NCI-H446 treated with DMSO at 0.1 percent for 48 hours (cell line): ENCODE data around the gene MYO3B.
"Not testable (repeated sequence)": the region's sequence is repeated elsewhere in the genome, so short reads cannot be mapped to it uniquely, and the experiment has no call there.

ENCODE experiments used
- DNase-seq: peaks from one replicate; lab custom pipeline; 2025; lab: John Stamatoyannopoulos, UW

Gene MYO3B

GRCh38 chr2:170568511-170568910 is 390.6 kb downstream of the MYO3B start:
- DNase-seq: no peak

GRCh38 chr2:170571612-170572011 is 393.7 kb downstream of the MYO3B start:
- no peak for DNase-seq

GRCh38 chr2:170573671-170574070 is 395.7 kb downstream of the MYO3B start:
- DNase-seq: no peak

- no peak for DNase-seq
These were observed 398.3 kb downstream of the MYO3B start for GRCh38 chr2:170576296-170576695.

GRCh38 chr2:170577356-170577755 is 399.4 kb downstream of the MYO3B start:
- no peak for DNase-seq

- no peak for DNase-seq
These were observed 400.7 kb downstream of the MYO3B start for GRCh38 chr2:170578606-170579005.

- no peak for DNase-seq
These were observed 401.6 kb downstream of the MYO3B start for GRCh38 chr2:170579511-170579910.

- no peak for DNase-seq
These were observed 404.4 kb downstream of the MYO3B start for GRCh38 chr2:170582313-170582712.

- DNase-seq: no peak
These were observed 405.0 kb downstream of the MYO3B start for GRCh38 chr2:170582751-170583463.

- no peak for DNase-seq
These were observed 407.1 kb downstream of the MYO3B start for GRCh38 chr2:170585067-170585466.

GRCh38 chr2:170586571-170587095 is 408.7 kb downstream of the MYO3B start:
- no peak for DNase-seq

GRCh38 chr2:170587117-170587516 is 409.2 kb downstream of the MYO3B start:
- no peak for DNase-seq

- DNase-seq: no peak
These were observed 410.0 kb downstream of the MYO3B start for GRCh38 chr2:170587922-170588321.

GRCh38 chr2:170588729-170589128 is 410.8 kb downstream of the MYO3B start:
- no peak for DNase-seq

- DNase-seq: no peak
These were observed 418.6 kb downstream of the MYO3B start for GRCh38 chr2:170596576-170596975.

GRCh38 chr2:170598067-170598395 is 420.1 kb downstream of the MYO3B start:
- no peak for DNase-seq

GRCh38 chr2:170601489-170601888 is 423.5 kb downstream of the MYO3B start:
- DNase-seq: no peak

GRCh38 chr2:170605862-170606261 is 427.9 kb downstream of the MYO3B start:
- DNase-seq: no peak

- DNase-seq: no peak
These were observed 429.2 kb downstream of the MYO3B start for GRCh38 chr2:170607171-170607570.

- DNase-seq: no peak
These were observed 432.7 kb downstream of the MYO3B start for GRCh38 chr2:170610615-170611014.

GRCh38 chr2:170618948-170619347 is 441.0 kb downstream of the MYO3B start:
- DNase-seq: not testable (repeated sequence)

GRCh38 chr2:170635094-170635493 is 457.1 kb downstream of the MYO3B start:
- DNase-seq: not testable (repeated sequence)

GRCh38 chr2:170639635-170640034 is 461.7 kb downstream of the MYO3B start:
- DNase-seq: no peak

GRCh38 chr2:170641961-170642360 is 464.0 kb downstream of the MYO3B start:
- DNase-seq: no peak
